ENCODE results near the gene OASL.

DNA sequence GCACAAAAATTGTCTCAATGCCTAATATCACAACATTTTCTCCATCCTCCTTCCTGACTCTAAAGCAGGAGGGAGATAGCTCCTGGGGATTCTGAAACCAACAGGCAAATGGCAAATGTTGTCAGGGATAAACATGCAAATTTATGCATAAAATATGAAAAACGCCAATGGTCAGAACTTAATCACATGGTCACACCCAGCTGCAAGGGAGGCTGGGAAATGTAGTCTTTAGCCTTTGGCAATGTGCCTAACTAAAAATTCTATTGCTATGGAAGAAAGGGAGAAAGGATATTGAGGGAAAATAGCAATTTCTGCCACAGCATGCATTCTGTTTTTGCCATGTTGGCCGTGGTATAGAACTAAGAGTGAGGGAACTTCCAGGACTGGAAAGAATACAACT, 11.7 kb upstream of the OASL start:
- TF ChIP-seq, protein P1, sequence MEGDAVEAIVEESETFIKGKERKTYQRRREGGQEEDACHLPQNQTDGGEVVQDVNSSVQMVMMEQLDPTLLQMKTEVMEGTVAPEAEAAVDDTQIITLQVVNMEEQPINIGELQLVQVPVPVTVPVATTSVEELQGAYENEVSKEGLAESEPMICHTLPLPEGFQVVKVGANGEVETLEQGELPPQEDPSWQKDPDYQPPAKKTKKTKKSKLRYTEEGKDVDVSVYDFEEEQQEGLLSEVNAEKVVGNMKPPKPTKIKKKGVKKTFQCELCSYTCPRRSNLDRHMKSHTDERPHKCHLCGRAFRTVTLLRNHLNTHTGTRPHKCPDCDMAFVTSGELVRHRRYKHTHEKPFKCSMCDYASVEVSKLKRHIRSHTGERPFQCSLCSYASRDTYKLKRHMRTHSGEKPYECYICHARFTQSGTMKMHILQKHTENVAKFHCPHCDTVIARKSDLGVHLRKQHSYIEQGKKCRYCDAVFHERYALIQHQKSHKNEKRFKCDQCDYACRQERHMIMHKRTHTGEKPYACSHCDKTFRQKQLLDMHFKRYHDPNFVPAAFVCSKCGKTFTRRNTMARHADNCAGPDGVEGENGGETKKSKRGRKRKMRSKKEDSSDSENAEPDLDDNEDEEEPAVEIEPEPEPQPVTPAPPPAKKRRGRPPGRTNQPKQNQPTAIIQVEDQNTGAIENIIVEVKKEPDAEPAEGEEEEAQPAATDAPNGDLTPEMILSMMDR (IDR thresholded peaks at IDR 0.05 in 4 of 5, conservative IDR thresholded peaks at IDR 0.05 in 1 of 5): no peak
- no peak for TF ChIP-seq POLR2A (IDR thresholded peaks at IDR 0.05)
